ENCODE data around the gene FGG.

FGG gene

DNA sequence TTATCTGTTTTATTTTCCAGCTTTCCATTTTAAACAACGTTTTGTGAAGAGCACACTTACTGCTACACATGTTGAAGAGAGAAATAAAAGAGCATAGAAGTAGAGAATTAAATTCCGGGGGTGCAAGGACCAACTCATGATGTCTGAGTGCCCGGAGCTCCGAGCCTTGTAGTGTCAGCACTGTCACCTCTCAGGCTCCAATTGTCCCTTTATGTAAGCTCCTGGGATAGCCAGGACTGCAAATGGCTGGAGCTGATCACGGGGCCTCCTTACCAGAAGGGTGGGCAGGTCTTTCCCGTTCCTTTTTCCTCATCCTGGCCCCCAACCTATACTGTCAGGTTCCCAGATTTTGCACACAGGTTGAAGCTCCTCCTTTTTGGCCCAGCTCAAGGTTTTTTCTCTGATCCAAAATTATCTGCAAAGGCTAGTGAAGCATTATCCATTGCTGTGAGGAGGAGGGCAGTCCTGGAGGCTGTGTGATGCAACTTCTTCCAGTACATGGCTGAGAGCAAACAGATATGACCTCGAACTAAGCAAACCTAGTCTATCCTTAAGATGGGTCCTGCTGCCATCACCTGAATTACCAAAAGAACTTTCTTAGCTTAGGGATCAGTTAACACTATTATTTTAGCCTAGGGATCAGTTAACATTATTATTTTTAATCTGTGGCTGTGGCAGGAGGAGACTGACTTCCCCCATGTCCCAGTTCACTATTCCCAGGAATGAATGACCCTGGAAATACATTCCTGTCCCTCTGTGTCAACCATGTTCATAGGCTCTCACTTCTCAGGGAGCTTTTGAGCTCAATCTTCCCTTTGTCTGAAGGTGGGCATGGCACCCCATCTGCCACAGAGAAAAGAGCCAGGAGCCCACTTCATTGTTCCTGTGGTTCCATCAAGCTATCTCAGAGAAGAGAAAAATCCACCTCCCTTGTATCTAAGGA is at the start of gene FGG:
FGG (minus strand) TSS at position 185 of the 943 bp plus-strand sequence; CDS start at position 138, 47 bp downstream.
- no peak for DNase-seq (ENCODE audit: low read depth)

DNA sequence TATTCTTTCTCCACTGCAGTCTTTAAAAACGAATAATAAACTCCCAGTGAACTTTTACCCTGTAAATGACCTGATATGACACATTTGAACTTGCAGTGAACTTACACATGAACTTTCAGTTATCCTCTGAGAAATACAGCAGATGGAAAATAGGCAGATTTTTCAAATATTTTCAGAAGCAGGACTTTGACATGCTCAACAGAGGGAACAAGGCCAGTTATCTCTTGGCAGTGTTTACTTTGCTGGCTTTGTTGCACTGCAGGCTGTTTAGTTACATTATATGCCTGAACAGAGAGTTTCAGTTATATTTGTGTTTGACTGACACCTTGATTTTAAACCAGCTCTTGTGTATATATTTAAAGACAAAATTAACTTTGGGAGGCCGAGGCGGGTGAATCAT is 47.6 kb upstream of the FGG start:
- DNase-seq (ENCODE audit: low read depth): no peak

DNA sequence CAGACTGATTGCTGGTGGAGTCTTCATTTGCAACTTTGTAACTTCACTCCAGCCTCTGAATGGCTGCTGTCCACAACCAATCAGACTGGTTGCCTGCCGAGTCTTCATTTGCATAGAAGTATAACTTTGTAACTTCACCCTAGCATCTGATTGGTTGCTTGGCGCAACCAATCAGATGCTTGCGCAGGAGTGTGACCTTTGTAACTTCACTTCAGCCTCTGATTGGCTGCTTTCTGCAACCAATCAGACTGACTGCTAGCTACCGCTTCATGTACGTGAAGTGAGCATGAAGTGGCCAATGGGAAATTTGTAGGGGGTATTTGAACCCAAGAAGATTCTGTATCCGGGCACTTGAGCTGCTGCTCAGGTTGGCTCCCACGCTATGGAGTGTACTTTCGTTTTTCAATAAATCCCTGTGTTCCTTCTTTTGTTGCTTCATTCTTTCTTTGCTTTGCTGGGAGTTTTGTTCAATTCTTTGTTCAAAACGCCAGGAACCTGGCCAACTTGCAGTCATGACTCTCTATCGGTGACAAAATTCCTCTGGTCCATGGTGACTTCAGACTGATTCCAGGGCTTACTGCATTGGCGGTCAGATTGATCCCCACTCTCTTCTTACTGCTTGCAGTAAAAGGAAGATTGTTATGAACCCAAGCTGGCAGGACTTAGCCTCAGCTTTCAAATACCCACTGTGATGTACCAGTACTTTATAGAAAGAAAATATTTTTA is 46.4 kb upstream of the FGG start:
- no peak for DNase-seq (ENCODE audit: low read depth)

DNA sequence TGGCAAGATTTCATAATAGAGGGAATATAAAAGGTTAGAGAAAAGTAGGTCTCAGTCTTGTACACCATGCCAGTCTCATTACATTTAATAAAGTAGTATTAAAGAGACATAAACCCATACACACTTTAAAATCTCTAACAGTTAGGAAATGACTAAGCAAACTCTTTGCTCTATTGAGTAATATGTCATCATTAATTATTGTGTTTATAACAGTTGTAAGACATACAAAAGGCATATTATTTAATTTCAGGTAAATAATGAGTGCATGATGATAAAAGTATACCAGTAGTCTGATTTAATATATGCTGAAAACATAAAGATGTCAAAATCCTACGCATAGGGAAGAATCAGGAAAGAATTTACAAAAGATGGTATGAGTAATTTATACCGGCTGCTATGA is 31.0 kb upstream of the FGG start:
- no peak for DNase-seq (ENCODE audit: low read depth)

DNA sequence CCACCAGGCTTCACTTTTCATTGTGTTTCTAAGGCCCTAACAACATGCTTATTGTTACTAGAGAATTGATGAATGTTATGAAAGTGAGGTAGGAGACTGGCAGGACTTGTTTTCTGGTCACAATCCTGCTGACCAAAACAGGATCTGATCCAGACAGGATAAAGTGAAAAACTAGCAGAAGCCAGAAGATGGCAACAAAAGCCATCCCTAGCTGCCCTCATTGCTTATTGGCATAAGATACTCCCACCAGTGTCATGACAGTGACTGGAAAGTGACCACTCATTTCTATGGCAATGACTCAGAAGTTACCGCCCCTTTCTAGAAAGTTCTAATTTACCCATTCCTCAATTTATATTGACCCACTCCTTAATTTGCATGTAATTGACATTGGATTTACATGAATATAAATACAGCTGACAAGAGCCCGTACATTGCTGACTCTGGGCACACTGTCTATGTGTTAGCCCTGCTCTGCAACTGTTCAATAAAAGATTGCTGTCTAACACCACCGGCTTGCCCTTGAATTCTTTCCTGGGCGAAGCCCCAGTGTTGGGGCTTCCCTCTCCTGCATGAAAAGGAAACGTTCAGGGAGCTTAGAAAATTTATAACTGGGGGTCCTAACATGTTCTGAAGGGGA is 30.0 kb upstream of the FGG start:
- DNase-seq (ENCODE audit: low read depth): no peak

DNA sequence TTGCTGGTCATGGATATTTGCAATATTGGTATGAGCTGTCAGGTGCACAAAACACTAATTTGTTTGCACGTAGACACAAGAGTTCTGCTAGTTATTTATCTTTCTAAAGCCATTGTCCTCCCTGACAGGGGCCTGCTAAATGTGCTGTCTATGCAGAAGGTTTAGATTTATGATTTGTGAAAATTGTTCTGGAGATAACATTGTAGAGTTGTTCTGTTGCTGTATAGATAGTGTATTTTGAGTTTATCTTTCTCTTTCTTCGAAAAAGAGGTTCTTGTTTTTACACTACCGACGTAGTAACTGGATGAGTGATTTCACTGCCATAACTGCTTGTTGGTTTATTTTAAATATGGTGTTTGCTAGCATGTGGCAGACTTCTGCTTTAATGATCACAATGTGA is 28.5 kb upstream of the FGG start:
- DNase-seq (ENCODE audit: low read depth): no peak

DNA sequence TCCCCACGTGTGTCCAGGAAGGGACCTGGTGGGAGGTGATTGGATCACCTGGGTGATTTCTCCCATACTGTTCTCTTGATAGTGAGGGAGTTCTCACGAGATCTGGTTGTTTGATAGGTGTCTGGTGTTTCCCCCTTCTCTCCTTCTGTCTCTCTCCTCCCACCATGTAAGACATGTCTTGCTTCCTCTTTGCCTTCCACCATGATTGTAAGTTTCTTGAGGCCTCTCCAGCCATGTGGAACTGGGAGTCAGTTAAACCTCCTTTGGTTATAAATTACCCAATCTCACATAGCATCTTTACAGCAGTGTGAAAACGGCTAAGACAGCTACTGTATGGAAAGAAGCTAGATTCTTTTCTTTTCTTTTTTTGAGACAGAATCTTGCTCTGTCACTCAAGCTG is 21.6 kb upstream of the FGG start:
- DNase-seq (ENCODE audit: low read depth): no peak

DNA sequence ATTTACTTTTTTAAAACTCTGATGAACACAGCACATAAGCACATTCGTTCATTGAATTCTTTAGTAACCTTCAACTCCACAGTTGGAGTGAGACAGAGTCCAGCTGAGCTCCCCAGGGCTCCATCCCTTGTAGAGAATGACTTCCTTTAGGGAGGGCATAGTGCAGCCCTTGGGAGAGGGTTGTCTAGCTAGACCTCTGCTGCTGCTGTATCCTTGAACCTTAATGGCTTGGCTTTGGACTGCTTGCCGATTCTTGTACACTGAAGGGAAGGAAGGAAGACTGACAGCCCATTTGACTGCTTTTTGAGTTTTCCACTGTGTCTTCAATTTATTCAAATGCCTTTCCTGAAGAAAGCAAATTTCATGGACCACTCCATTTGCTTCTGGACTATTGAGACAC is 19.4 kb upstream of the FGG start:
- DNase-seq (ENCODE audit: low read depth): no peak

DNA sequence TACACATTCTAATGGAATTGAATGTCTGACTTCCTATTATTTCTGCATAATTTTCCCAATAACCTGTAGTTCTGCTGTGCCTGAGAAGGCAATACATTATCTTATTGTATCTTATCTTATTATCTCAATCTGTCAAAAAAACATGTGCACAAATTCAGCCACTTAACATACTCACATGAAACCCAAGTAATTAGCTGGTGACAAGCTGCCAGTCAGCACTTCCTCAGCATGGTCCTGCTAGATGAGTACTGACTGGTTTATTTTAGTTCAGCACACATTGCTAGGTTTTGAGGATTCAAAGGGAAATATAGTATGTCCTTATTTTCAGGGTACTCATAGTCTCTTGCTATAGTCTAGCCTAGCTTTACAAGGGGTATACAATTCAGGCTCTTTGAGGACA is 17.9 kb upstream of the FGG start:
- DNase-seq (ENCODE audit: low read depth): no peak

DNA sequence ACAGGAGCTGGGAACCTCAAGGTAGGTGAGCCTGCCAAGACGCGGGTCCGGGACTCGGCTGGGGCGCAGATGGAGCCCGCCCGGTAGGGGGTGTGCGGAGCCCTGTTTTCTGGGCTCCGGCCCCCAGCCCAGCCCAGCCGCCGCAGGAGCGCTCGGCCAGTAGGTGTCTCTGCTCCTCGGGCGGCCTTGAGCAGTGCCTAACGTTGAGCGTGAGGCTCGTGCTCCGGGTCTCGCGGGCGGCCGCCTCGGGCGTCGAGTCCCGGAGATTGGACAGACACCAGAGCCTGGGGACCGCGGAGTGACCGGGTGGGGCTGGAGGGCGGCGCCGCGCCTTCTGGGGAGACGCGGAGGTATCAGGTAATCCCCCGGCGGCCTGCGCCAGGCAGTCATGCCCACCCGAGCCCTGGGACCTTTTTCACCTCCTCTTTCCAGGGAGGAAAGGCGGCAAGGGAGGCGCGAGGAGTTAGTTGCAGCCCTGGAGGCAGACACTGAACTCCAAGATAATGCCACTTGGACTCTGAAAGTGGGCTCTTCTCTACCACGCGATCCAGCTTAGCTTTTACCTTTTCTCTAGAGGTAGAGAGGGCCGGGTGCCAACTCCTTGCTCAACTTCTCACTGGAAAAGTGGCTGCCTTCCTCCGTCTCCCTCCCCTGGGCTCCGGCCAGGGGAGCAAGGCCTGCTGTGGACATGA is 14.5 kb upstream of the FGG start:
- DNase-seq (ENCODE audit: low read depth): no peak

DNA sequence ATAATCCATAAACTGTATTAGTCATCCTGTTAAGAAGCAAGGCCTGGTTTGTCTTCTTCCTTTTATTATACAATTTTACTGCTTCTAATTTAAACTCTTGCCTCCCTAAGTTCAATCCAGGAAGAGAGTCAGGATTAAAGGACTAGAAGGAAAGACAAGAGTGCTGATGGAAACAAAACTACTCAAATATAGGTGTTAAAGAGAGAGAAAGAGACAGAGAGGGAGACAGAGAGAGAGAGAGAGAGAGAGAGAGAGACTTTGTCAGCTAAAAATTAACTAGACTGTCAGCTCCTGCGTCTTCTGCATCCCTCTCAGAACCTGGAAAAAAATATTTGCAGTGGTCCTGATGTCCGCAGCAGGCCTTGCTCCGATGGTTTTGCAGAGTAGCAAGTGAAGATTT is 13.5 kb upstream of the FGG start:
- DNase-seq (ENCODE audit: low read depth): no peak

DNA sequence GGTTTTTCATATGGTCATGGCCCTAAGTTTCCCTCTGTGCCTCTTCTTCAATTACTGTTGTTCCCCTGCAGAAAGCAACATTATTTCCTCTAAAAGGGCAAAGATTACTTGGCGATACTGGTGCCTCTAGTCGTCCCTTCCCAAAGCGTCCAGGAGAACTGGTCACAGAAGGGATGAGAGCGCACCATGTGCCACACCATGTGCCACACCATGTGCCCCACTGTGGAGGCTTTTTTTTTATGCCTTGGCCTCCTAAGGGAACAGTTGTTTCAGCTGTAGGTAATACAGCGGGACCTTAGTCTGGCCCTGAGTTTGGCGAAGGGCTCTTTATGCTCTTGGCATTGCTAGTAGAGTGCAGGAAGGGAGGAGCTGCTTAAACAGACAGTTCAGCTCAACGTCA is 11.5 kb upstream of the FGG start:
- DNase-seq (ENCODE audit: low read depth): no peak

DNA sequence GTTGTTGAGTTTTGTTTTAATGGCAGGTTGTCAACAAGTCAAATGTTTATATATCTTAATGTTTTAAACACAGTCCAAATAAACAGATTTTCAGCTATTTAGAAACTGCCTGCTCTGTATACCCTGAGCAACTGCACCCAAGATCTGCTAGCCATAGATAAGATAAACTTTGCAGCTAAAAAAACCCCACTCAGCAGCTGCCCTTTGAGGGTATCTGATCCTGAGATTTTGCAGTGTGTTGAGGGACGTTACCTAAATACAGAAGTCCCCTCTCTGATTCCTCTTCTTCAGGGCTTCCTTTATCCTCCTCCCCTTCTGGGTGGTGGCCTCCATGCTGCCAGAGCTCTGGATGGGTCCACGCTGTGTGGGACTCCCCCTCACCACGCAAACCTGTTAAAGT is 11.0 kb upstream of the FGG start:
- no peak for DNase-seq (ENCODE audit: low read depth)

DNA sequence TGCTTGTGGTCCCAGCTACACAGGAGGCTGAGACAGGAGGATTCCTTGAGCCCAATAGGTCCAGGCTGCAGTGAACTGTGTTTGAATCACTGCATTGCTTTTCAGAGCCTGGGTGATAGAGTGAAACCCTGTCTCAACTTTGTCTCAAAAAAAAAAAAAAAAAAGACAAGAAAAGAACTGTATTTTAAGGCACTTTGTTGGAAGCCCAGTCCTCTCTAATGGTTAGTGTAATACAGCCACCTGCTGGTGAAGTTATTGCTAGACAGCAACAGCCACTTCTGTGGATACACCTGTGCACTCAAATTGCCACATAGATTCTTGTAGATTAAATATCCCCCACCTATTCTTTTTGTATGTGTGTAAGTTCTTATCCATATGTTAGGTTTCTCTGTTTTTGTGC is 10.1 kb upstream of the FGG start:
- no peak for DNase-seq (ENCODE audit: low read depth)

DNA sequence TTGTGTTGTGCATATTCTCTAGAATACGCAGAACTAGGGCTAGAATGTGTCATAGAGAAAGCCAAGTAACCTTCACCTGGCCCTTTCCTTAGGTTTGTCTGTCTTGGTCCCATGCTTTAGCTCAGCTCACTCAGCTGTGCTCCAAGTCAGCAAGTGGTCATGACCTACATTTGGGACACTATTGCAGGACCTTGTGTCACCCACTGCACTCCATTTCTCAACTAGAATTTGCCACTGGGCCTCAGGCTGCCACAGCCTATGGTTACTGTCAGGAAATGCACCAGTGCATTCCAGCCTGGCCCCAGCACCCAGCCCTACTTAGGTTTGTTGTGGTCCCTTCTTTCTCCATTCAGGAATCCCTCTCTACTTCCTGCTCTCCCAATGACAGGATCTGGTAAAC is 7.7 kb upstream of the FGG start:
- DNase-seq (ENCODE audit: low read depth): no peak

DNA sequence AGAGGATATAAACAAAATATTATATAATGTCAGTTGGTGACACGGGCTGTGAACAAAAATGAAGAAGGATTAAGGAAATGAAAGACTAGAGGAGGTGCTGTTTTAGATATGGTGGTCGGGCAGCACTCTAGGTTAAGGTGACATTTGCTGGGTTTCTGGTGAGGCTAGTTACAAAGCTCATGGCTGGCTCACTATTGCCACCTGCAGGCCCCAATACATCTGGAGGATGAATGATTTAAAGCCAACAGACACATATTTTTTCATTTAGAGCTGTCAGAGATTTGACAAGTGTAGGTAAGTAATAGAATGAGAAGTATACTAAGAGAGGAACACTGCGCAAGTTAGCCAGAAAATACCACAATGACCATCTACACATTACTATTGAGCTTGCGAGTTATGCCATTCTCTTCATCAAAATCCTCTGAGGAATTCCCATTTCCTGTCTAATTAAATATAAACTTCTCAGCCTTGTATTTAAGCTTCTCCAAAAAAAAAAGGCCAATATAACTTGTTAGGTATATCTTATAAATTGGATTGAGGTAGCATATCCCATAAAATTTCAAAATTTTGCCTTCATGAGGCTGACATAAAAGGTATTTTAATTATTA is 6.4 kb upstream of the FGG start:
- DNase-seq (ENCODE audit: low read depth): no peak

DNA sequence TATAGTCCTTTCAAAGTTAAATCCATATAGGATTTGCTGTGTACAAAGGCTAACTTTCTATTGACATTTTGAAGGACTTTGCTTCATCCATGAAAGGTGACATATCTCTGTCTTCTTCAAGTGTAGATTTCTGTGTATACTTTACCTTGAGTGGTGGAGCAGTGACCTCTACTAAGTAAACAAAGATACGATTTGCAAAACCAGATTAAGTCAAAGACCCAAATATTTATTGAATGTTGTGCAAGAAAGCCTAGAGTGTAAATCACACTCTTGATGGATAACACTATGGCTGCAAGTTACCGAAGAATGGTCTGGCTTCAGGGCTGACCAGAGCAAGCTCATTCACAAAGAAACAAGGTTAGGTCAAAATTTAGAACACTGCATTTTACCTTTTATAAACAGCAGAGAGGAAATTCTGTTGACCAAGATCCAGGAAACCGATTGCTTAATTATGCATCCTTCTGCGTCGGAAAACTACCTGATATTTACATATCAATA is 5.4 kb upstream of the FGG start:
- no peak for DNase-seq (ENCODE audit: low read depth)

DNA sequence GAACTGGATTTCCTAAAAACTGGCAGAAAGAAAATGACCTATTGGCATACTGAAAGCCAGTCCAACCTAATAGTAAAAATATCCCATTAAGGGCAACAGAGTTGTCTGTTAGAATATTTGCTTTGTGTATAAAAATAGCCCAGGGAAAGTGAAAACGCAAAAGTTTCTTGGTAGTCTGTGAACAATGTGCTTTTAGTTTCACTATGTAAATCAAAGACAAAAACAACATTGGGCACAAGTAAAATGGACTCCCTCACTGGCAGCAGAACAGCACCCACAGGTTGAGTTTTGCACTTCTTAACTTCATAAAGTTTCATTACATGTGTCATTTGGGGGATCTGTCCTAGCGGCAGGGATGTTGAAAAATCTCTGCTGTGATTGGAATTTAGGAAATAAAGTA is 4.3 kb upstream of the FGG start:
- DNase-seq (ENCODE audit: low read depth): no peak

DNA sequence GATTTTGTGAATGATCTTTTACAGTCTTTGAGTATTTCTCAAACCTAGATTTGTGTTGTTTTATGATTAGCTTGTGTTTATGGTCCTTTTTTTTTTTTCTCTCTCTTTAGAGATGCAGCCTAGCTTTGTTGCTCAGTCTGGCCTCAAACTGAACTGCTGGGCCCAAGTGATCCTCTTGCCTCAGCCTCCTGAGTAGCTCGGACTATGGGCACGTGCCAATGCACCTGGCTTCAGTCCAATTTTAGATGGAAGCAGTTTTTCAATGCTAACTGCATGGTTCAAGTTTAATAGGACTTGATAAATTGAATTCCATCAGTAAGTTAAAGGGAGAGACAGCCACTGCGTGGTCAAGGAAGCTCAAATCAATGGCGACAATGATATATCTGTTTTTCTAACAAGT is 3.8 kb upstream of the FGG start:
- DNase-seq (ENCODE audit: low read depth): no peak

DNA sequence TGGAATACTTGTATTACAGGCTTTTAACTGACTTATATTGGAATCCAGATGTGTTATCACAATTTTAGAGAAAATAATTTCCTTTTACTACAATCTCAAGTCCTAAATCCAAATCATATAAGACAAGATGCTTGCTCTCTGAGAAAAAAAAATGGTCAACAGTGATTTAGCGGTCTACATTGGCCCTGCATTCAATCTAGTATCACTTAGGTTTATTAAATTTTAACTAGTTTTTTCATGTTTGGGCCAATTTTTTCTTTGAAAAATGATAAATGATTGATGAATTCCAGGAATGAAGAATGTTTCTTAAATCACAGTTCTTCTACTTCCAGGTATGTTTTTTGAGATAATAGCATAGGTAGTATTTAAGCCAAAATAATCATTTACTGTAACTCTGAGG is 2.8 kb upstream of the FGG start:
- DNase-seq (ENCODE audit: low read depth): no peak

DNA sequence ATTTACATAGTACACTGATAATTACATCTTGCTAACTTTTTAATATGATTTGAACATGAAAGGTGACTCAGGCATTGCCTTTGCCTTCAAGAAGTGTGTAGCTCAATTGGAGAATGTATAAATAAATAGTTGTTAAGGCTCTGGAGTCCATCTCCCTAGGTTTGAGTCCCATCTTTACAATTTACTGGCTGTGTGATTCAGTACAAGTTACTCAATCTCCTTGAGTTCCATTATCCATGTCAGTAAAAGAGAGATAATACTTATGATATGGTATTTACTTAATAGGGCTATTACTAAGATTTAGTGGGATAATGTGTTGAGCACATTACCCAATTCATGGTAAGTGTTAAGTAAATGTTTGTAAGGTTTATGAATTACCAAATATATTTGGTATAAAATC is 1.9 kb upstream of the FGG start:
- no peak for DNase-seq (ENCODE audit: low read depth)

DNA sequence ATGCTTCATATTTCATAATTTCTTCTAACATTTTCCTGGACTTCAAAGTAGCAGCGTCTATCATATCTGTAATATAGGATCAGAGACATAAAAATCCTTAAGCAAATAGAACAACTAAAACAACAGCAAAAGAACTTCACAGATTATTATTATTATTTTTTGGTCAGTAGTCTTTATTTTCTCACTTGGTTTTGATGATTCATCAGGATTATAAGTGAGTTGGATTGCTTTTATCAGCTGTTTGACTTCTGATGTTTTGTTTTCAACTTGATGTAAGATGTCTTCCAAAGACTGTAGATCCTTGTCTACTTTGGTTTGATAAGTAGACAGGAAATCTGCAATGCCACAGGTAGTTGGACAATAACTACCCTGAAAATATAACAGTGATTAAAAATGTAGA is 623 bp downstream of the FGG start:
- no peak for DNase-seq (ENCODE audit: low read depth)

Data from stimulated activated CD8-positive, alpha-beta memory T cell treated with anti-CD3 and anti-CD28 coated beads, Interleukin-12 subunit alpha, Interleukin-12 subunit beta, amount 100 ng/mL, for 1 hour (primary cell).